Tibial nerve (tissue), 4 donors: ENCODE data around the gene ALK. TPM values are rescaled to one million over a fixed set of nuclear protein-coding genes. Genes with fewer than 3 reads are reported as not detected.
"Not testable (repeated sequence)": the region's sequence is repeated elsewhere in the genome, so short reads cannot be mapped to it uniquely, and the experiment has no call there.

Experiments
- DNase-seq, 2 donors: peaks; one replicate each; pipeline ENCODE4 v3.0.0-alpha.2; 2019; ENCODE audit warnings: low spot score in 2 of 2
- H3K27ac ChIP-seq, 4 donors: fragments of 200-600 bp; sonication (generic) in 3 of 4; one replicate each; pipeline ENCODE4 v1.5.1; 2017 to 2019; ENCODE audit warnings: mild to moderate bottlenecking in 1 of 4
- H3K27me3 ChIP-seq, 2 donors: fragments of 200-600 bp; sonication (generic) in 1 of 2; one replicate each; pipeline versions ENCODE4 v1.5.1 to v1.6.0; 2017 to 2019
- H3K36me3 ChIP-seq, 3 donors: fragments of 200-600 bp; sonication (generic); one replicate each; pipeline ENCODE4 v1.5.1; 2018 to 2019
- H3K4me1 ChIP-seq, 4 donors: fragments of 200-600 bp; sonication (generic) in 3 of 4; one replicate each; pipeline ENCODE4 v1.5.1; 2017 to 2019
- H3K4me3 ChIP-seq, 4 donors: fragments of 200-600 bp; sonication (generic) in 3 of 4; one replicate each; pipeline ENCODE4 v1.5.1; 2017 to 2019; ENCODE audit warnings: mild to moderate bottlenecking in 1 of 4, moderate library complexity in 1 of 4
- H3K9me3 ChIP-seq, 4 donors: fragments of 200-600 bp; sonication (generic) in 3 of 4; one replicate each; pipeline ENCODE4 v1.5.1; 2017 to 2019
- CTCF ChIP-seq, 5 experiments: fragments of 200-600 bp in 3 of 5; fragments of 450-650 bp in 2 of 5; sonication (generic) in 3 of 5; IDR thresholded peaks; one replicate each; pipeline ENCODE4 v1.5.1; 2016 to 2019; ENCODE audit warnings: antibody characterized with exemption in 5 of 5, mild to moderate bottlenecking in 3 of 5, moderate library complexity in 2 of 5
- EP300 ChIP-seq, 2 donors: sonication (generic); formaldehyde crosslinking; IDR thresholded peaks; one replicate each; pipeline ENCODE4 v1.6.1; 2017; ENCODE audit warnings: antibody characterized with exemption in 2 of 2, mild to moderate bottlenecking in 1 of 2
- POLR2A ChIP-seq, 2 donors: fragments of 450-650 bp; IDR thresholded peaks; one replicate each; pipeline ENCODE4 v1.6.1; 2017; ENCODE audit warnings: antibody characterized with exemption in 2 of 2, mild to moderate bottlenecking in 2 of 2, moderate library complexity in 2 of 2
- WGBS, 2 donors: methylation state at CpG; one replicate each; pipeline ENCODE4 v1.1.5; 2018; 5-methylcytosine and 5-hydroxymethylcytosine counted together
- total RNA-seq, 4 donors: library from RNA; depleted of rRNA; stranded (reverse); fragments of >200 nt; gene quantifications; one replicate each; pipeline ENCODE4 v1.1.0, GENCODE V29; 2016

The ALK gene
- total RNA-seq, 4 donors from 2014 or later, result 0.39 to 4.8 (median 0.66) TPM

GRCh38 chr2:29837925-29838324 is 83.5 kb downstream of the ALK start:
- Histone ChIP-seq H3K36me3 (no peaks in the 10 kb centered on the region), H3K4me3 (no peak overlapping the region), H3K4me1 (peaks cover 0 to 7% (median 0%) of the 10 kb centered on the region in 4 donors), H3K9me3 (peaks cover 0 to 12% (median 0%) of the 10 kb centered on the region in 4 donors), H3K27ac (no peak overlapping the region), H3K27me3 (no peaks in the 10 kb centered on the region)
- no peak for DNase-seq
- TF ChIP-seq POLR2A (IDR thresholded peaks at IDR 0.05), result no peak

GRCh38 chr2:29834624-29835023 is 86.8 kb downstream of the ALK start:
- Histone ChIP-seq H3K36me3 (no peaks in the 10 kb centered on the region), H3K4me1 (no peaks in the 10 kb centered on the region), H3K4me3 (no peak overlapping the region), H3K27me3 (no peaks in the 10 kb centered on the region), H3K27ac (no peak overlapping the region), H3K9me3 (peaks cover 0 to 12% (median 0%) of the 10 kb centered on the region in 4 donors)
- 42 to 45% methylated on average over 2 of the region's 2 CpGs for WGBS, 2 donors
- no peak for DNase-seq
- TF ChIP-seq CTCF (IDR thresholded peaks at IDR 0.05) (no peak), POLR2A (IDR thresholded peaks at IDR 0.05) (no peak), EP300 (IDR thresholded peaks at IDR 0.05) (no peak)

GRCh38 chr2:29834036-29834540 is 87.3 kb downstream of the ALK start:
- Histone ChIP-seq H3K27me3 (no peaks in the 10 kb centered on the region), H3K4me3 (no peak overlapping the region), H3K36me3 (no peaks in the 10 kb centered on the region), H3K9me3 (peaks cover 0 to 12% (median 0%) of the 10 kb centered on the region in 4 donors), H3K27ac (no peak overlapping the region), H3K4me1 (no peaks in the 10 kb centered on the region)
- 84 to 94% methylated on average over 1 of the region's 1 CpG for WGBS, 2 donors
- DNase-seq, result no peak
- TF ChIP-seq CTCF (IDR thresholded peaks at IDR 0.05), result no peak
- no peak for TF ChIP-seq EP300 (IDR thresholded peaks at IDR 0.05)
- TF ChIP-seq POLR2A (IDR thresholded peaks at IDR 0.05), result no peak

GRCh38 chr2:29831560-29831959 is 89.8 kb downstream of the ALK start:
- Histone ChIP-seq H3K4me3 (no peak overlapping the region), H3K4me1 (no peaks in the 10 kb centered on the region), H3K36me3 (no peaks in the 10 kb centered on the region), H3K27ac (no peak overlapping the region), H3K27me3 (no peaks in the 10 kb centered on the region), H3K9me3 (peaks cover 0 to 2% (median 0%) of the 10 kb centered on the region in 4 donors)
- DNase-seq, result no peak
- 63 to 64% methylated on average over 2 of the region's 2 CpGs for WGBS, 2 donors
- TF ChIP-seq POLR2A (IDR thresholded peaks at IDR 0.05), result no peak
- TF ChIP-seq EP300 (IDR thresholded peaks at IDR 0.05), result no peak
- TF ChIP-seq CTCF (IDR thresholded peaks at IDR 0.05), result no peak

GRCh38 chr2:29829841-29830240 is 91.5 kb downstream of the ALK start:
- TF ChIP-seq EP300 (IDR thresholded peaks at IDR 0.05), result no peak
- TF ChIP-seq CTCF (IDR thresholded peaks at IDR 0.05), result no peak
- no peak for TF ChIP-seq POLR2A (IDR thresholded peaks at IDR 0.05)
- Histone ChIP-seq H3K4me1 (no peaks in the 10 kb centered on the region), H3K4me3 (no peak overlapping the region), H3K27ac (no peak overlapping the region), H3K27me3 (no peaks in the 10 kb centered on the region), H3K9me3 (peaks cover 0 to 2% (median 0%) of the 10 kb centered on the region in 4 donors), H3K36me3 (no peaks in the 10 kb centered on the region)
- no peak for DNase-seq
- 32 to 47% methylated on average over 2 of the region's 2 CpGs for WGBS, 2 donors

- not testable (repeated sequence) for H3K9me3 ChIP-seq, DNase-seq, H3K27me3 ChIP-seq, H3K36me3 ChIP-seq, H3K4me1 ChIP-seq, H3K27ac ChIP-seq, H3K4me3 ChIP-seq
- 71 to 90% methylated on average over 1 of the region's 1 CpG for WGBS, 2 donors
These were observed 97.2 kb downstream of the ALK start for GRCh38 chr2:29824145-29824544.
